AG04450 (cell line): ENCODE data around the gene CYP1A2. TPM values are rescaled to one million over a fixed set of nuclear protein-coding genes. Genes with fewer than 3 reads are reported as not detected.
"Not testable (repeated sequence)": the region's sequence is repeated elsewhere in the genome, so short reads cannot be mapped to it uniquely, and the experiment has no call there.

Experiments
- CTCF ChIA-PET: fragments of 300-600, 350-600 bp; formaldehyde crosslinking; extraction: SDS; loops from one replicate; lab custom pipeline; 2022; ENCODE audit warnings: antibody characterized with exemption, inconsistent platforms; lab: Charles Lee
- POLR2A ChIA-PET: fragments of 350-600 bp; formaldehyde crosslinking; extraction: SDS; loops from one replicate; lab custom pipeline; 2021; ENCODE audit warnings: antibody characterized with exemption, inconsistent platforms; lab: Yijun Ruan, JAX
- DNase-seq: peaks from one replicate; pipeline ENCODE4 v3.0.0-alpha.2; 2011; ENCODE audit warnings: low read depth, low spot score
- H3K27ac ChIP-seq: one replicate; pipeline ENCODE4 v1.5.1; 2012; ENCODE audit warnings: low read depth, low read length, control low read depth
- H3K27me3 ChIP-seq: one replicate; pipeline ENCODE4 v1.6.0; 2012; ENCODE audit warnings: low read length; ENCODE audit not compliant: control insufficient read depth, insufficient read depth
- H3K4me3 ChIP-seq: 2 replicates; pipeline ENCODE4 v1.5.1; 2011; ENCODE audit warnings: mild to moderate bottlenecking, low read depth, low read length, control low read depth
- H3K9me3 ChIP-seq: 2 replicates; pipeline ENCODE4 v1.5.1; 2012; ENCODE audit warnings: low read length; ENCODE audit not compliant: control insufficient read depth, insufficient read depth
- CTCF ChIP-seq: IDR thresholded peaks from 2 replicates; pipeline ENCODE4 v1.5.1; 2011; ENCODE audit warnings: low read depth, low read length, control low read depth, inconsistent platforms
- polyA plus RNA-seq: library from polyadenylated mRNA; depleted of rRNA; stranded (reverse); fragments of >200 nt; gene quantifications from 2 replicates; pipeline ENCODE4 v1.2.3, GENCODE V29; 2011

The CYP1A2 gene
- polyA plus RNA-seq, 1 experiment, result not detected

GRCh38 chr15:74725225-74725774 lies 23.3 kb upstream of the CYP1A2 start, which contains the start of gene CYP1A1:
TSS of gene CYP1A1 (minus strand) at chr15:74725528. CDS start at chr15:74723097, 2,431 bp downstream.
- POLR2A ChIA-PET, result interaction anchor here (0.5 kb wide), 1 partner anchor 41 kb away, joined by 5 read pairs; no protein-coding TSS in a partner anchor
- CTCF ChIA-PET, result interaction anchor here (1.4 kb wide), 1 partner anchor 43 kb away, joined by 3 read pairs; no protein-coding TSS in a partner anchor
- Histone ChIP-seq H3K9me3 (peaks cover 4% of the 10 kb centered on the region; the same call in 1 of the 2 replicates), H3K27me3 (peaks cover 51% of the 10 kb centered on the region), H3K4me3 (peak within 1 kb of the TSS; percentile 51), H3K27ac (no peak within 1 kb of the TSS)
- no peak for DNase-seq
- no peak for TF ChIP-seq CTCF

- ChIA-PET POLR2A (no interaction called here), CTCF (interaction anchor here (1.4 kb wide), 1 partner anchor 43 kb away, joined by 3 read pairs; no protein-coding TSS in a partner anchor)
- DNase-seq, result no peak
- peaks cover 56% of the 10 kb centered on the region for H3K27me3 ChIP-seq
- no peak overlapping the region for H3K27ac ChIP-seq
- H3K9me3 ChIP-seq, result peaks cover 4% of the 10 kb centered on the region; the same call in 1 of the 2 replicates
- no peak for TF ChIP-seq CTCF
- H3K4me3 ChIP-seq, result peak overlapping the region; percentile 51
These were observed 22.5 kb upstream of the CYP1A2 start for GRCh38 chr15:74725845-74726773.

GRCh38 chr15:74726774-74727164 lies 21.9 kb upstream of the CYP1A2 start:
- no peak for DNase-seq
- Histone ChIP-seq H3K27ac (no peak overlapping the region), H3K4me3 (peak overlapping the region; percentile 51), H3K9me3 (peaks cover 4% of the 10 kb centered on the region; the same call in 1 of the 2 replicates), H3K27me3 (peaks cover 54% of the 10 kb centered on the region)
- ChIA-PET CTCF (no interaction called here), POLR2A (no interaction called here)
- TF ChIP-seq CTCF, result no peak

- no peak overlapping the region for H3K27ac ChIP-seq
- peaks cover 4% of the 10 kb centered on the region; the same call in 1 of the 2 replicates for H3K9me3 ChIP-seq
- no peak overlapping the region for H3K4me3 ChIP-seq
- H3K27me3 ChIP-seq, result peaks cover 60% of the 10 kb centered on the region
- no peak for DNase-seq
- TF ChIP-seq CTCF, result no peak
- ChIA-PET CTCF (no interaction called here), POLR2A (no interaction called here)
These were observed 20.9 kb upstream of the CYP1A2 start for GRCh38 chr15:74727727-74728126.

GRCh38 chr15:74728699-74729098 lies 19.9 kb upstream of the CYP1A2 start:
- DNase-seq, CTCF ChIA-PET, POLR2A ChIA-PET, H3K4me3 ChIP-seq, H3K9me3 ChIP-seq, H3K27ac ChIP-seq: not testable (repeated sequence)
- H3K27me3 ChIP-seq, result peaks cover 67% of the 10 kb centered on the region

DNA sequence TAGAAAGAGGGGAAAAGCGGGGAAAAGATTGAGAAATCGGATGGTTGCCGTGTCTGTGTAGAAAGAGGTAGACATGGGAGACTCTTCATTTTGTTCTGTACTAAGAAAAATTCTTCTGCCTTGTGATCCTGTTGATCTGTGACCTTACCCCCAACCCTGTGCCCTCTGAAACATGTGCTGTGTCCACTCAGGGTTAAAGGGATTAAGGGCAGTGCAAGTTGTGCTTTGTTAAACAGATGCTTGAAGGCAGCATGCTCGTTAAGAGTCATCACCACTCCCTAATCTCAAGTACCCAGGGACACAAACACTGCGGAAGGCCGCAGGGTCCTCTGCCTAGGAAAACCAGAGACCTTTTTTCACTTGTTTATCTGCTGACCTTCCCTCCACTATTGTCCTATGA lies 19.3 kb upstream of the CYP1A2 start:
- DNase-seq, H3K4me3 ChIP-seq, H3K27ac ChIP-seq, POLR2A ChIA-PET, H3K9me3 ChIP-seq, CTCF ChIA-PET: not testable (repeated sequence)
- H3K27me3 ChIP-seq, result peaks cover 67% of the 10 kb centered on the region
